Activated T-helper 2 cell treated with anti-CD3 and anti-CD28 coated beads, Interferon-gamma antibody, Interleukin-2, Interleukin-4, amounts not matched to agents 10 μg/mL and 5 μg/mL and 100 μg/mL, durations not matched to agents 14 hours and 24 hours and 36 hours (primary cell): Measurements from ENCODE around the gene TMEM176A. TPM values are rescaled to one million over a fixed set of nuclear protein-coding genes. Genes with fewer than 3 reads are reported as not detected.

Source experiments
- DNase-seq: peaks from one replicate; pipeline ENCODE4 v3.0.0; 2021; ENCODE audit warnings: low spot score
- H3K27ac Mint-ChIP-seq: one replicate; pipeline ENCODE4 v1.8.0; 2021; ENCODE audit warnings: mixed read lengths
- H3K27me3 Mint-ChIP-seq: one replicate; pipeline ENCODE4 v1.8.0; 2021; ENCODE audit warnings: low read depth, mixed read lengths
- H3K36me3 Mint-ChIP-seq: one replicate; pipeline ENCODE4 v1.8.0; 2021; ENCODE audit warnings: low read depth, mixed read lengths
- H3K4me1 Mint-ChIP-seq: one replicate; pipeline ENCODE4 v1.8.0; 2021; ENCODE audit warnings: low read depth, mixed read lengths
- H3K4me3 Mint-ChIP-seq: one replicate; pipeline ENCODE4 v1.8.0; 2021; ENCODE audit warnings: low read depth, mild to moderate bottlenecking, moderate library complexity, mixed read lengths
- H3K9me3 Mint-ChIP-seq: one replicate; pipeline ENCODE4 v1.8.0; 2021; ENCODE audit warnings: mixed read lengths
- intact Hi-C: fragments of 100-400 bp; cut with micrococcal nuclease; formaldehyde crosslinking; loops from one replicate; pipeline ENCODE4 v1.15.1; 2023
- total RNA-seq: library from RNA; stranded (reverse); gene quantifications from 2 replicates; pipeline ENCODE4 v1.2.3, GENCODE V29; 2022

The TMEM176A gene
- total RNA-seq, 1 donor from 2014 or later: not detected

- Mint-ChIP-seq H3K36me3 (no peaks in the 10 kb centered on the region), H3K27ac (no peak overlapping the region), H3K27me3 (peaks cover 29% of the 10 kb centered on the region), H3K4me3 (no peak overlapping the region), H3K9me3 (peaks cover 8% of the 10 kb centered on the region), H3K4me1 (no peaks in the 10 kb centered on the region)
- intact Hi-C loops: loop anchor here (1.0 to 2.0 kb wide), 2 partner anchors 99 to 208 kb away; no protein-coding TSS in a partner anchor
- DNase-seq: no peak
Measured at GRCh38 chr7:150778014-150778737, 22.4 kb upstream of the TMEM176A start.

GRCh38 chr7:150778738-150779301, 21.7 kb upstream of the TMEM176A start:
- DNase-seq: peak; percentile 55
- H3K4me1 Mint-ChIP-seq: no peaks in the 10 kb centered on the region
- H3K27ac Mint-ChIP-seq: no peak overlapping the region
- H3K9me3 Mint-ChIP-seq: peaks cover 4% of the 10 kb centered on the region
- intact Hi-C loops: loop anchor here (1.0 to 2.0 kb wide), 2 partner anchors 98 to 207 kb away; no protein-coding TSS in a partner anchor
- peaks cover 27% of the 10 kb centered on the region for H3K27me3 Mint-ChIP-seq
- no peak overlapping the region for H3K4me3 Mint-ChIP-seq
- H3K36me3 Mint-ChIP-seq: no peaks in the 10 kb centered on the region

- no peaks in the 10 kb centered on the region for H3K36me3 Mint-ChIP-seq
- no peaks in the 10 kb centered on the region for H3K4me1 Mint-ChIP-seq
- no peak for DNase-seq
- peaks cover 25% of the 10 kb centered on the region for H3K27me3 Mint-ChIP-seq
- intact Hi-C loops: no loop called here
- H3K9me3 Mint-ChIP-seq: no peaks in the 10 kb centered on the region
- H3K4me3 Mint-ChIP-seq: no peak overlapping the region
- no peak overlapping the region for H3K27ac Mint-ChIP-seq
Measured at GRCh38 chr7:150780292-150780691, 20.3 kb upstream of the TMEM176A start.

- Mint-ChIP-seq H3K27me3 (peaks cover 27% of the 10 kb centered on the region), H3K9me3 (no peaks in the 10 kb centered on the region)
- intact Hi-C loops: no loop called here
Measured at GRCh38 chr7:150781103-150781502, 19.5 kb upstream of the TMEM176A start.

GRCh38 chr7:150781961-150782360, 18.6 kb upstream of the TMEM176A start:
- intact Hi-C loops: no loop called here
- H3K9me3 Mint-ChIP-seq: no peaks in the 10 kb centered on the region
- H3K4me3 Mint-ChIP-seq: no peak overlapping the region
- H3K27me3 Mint-ChIP-seq: peaks cover 25% of the 10 kb centered on the region
- no peak for DNase-seq
- H3K27ac Mint-ChIP-seq: no peak overlapping the region
- no peaks in the 10 kb centered on the region for H3K36me3 Mint-ChIP-seq
- H3K4me1 Mint-ChIP-seq: peaks cover 2% of the 10 kb centered on the region

More at GRCh38 chr7:150781103-150781502, 19.5 kb upstream of the TMEM176A start:
- Mint-ChIP-seq H3K27ac (no peak overlapping the region), H3K4me3 (no peak overlapping the region), H3K36me3 (no peaks in the 10 kb centered on the region), H3K4me1 (peaks cover 2% of the 10 kb centered on the region)
- DNase-seq: no peak

- H3K27ac Mint-ChIP-seq: no peak overlapping the region
- DNase-seq: no peak
- peaks cover 15% of the 10 kb centered on the region for H3K27me3 Mint-ChIP-seq
- H3K36me3 Mint-ChIP-seq: no peaks in the 10 kb centered on the region
- peaks cover 2% of the 10 kb centered on the region for H3K4me1 Mint-ChIP-seq
- H3K9me3 Mint-ChIP-seq: no peaks in the 10 kb centered on the region
- H3K4me3 Mint-ChIP-seq: no peak overlapping the region
- intact Hi-C loops: no loop called here
Measured at GRCh38 chr7:150784120-150784736, 16.3 kb upstream of the TMEM176A start.

GRCh38 chr7:150784954-150785353, 15.6 kb upstream of the TMEM176A start:
- peaks cover 15% of the 10 kb centered on the region for H3K27me3 Mint-ChIP-seq
- H3K27ac Mint-ChIP-seq: no peak overlapping the region
- intact Hi-C loops: no loop called here
- H3K9me3 Mint-ChIP-seq: no peaks in the 10 kb centered on the region
- no peak overlapping the region for H3K4me3 Mint-ChIP-seq
- H3K36me3 Mint-ChIP-seq: no peaks in the 10 kb centered on the region
- DNase-seq: no peak
- peaks cover 2% of the 10 kb centered on the region for H3K4me1 Mint-ChIP-seq

GRCh38 chr7:150787321-150788281, 13.0 kb upstream of the TMEM176A start:
- H3K36me3 Mint-ChIP-seq: no peaks in the 10 kb centered on the region
- H3K27ac Mint-ChIP-seq: no peak overlapping the region

GRCh38 chr7:150788474-150789269, 11.9 kb upstream of the TMEM176A start:
- peaks cover 2% of the 10 kb centered on the region for H3K4me1 Mint-ChIP-seq
- peaks cover 7% of the 10 kb centered on the region for H3K27me3 Mint-ChIP-seq
- H3K36me3 Mint-ChIP-seq: no peaks in the 10 kb centered on the region
- H3K9me3 Mint-ChIP-seq: no peaks in the 10 kb centered on the region
- DNase-seq: no peak
- H3K27ac Mint-ChIP-seq: no peak overlapping the region
- H3K4me3 Mint-ChIP-seq: no peak overlapping the region
- intact Hi-C loops: no loop called here

More at GRCh38 chr7:150787321-150788281, 13.0 kb upstream of the TMEM176A start:
- no peak for DNase-seq
- Mint-ChIP-seq H3K4me1 (peaks cover 2% of the 10 kb centered on the region), H3K27me3 (peaks cover 8% of the 10 kb centered on the region), H3K4me3 (no peak overlapping the region), H3K9me3 (no peaks in the 10 kb centered on the region)
- intact Hi-C loops: no loop called here

GRCh38 chr7:150790416-150791075, 10.0 kb upstream of the TMEM176A start:
- no peaks in the 10 kb centered on the region for H3K9me3 Mint-ChIP-seq
- H3K27ac Mint-ChIP-seq: no peak overlapping the region
- H3K36me3 Mint-ChIP-seq: no peaks in the 10 kb centered on the region
- H3K4me3 Mint-ChIP-seq: no peak overlapping the region
- peaks cover 4% of the 10 kb centered on the region for H3K27me3 Mint-ChIP-seq
- intact Hi-C loops: no loop called here
- no peak for DNase-seq
- H3K4me1 Mint-ChIP-seq: peaks cover 2% of the 10 kb centered on the region

GRCh38 chr7:150791304-150791703, 9.3 kb upstream of the TMEM176A start:
- Mint-ChIP-seq H3K4me3 (no peak overlapping the region), H3K36me3 (no peaks in the 10 kb centered on the region), H3K27ac (no peak overlapping the region), H3K4me1 (no peaks in the 10 kb centered on the region), H3K27me3 (peaks cover 5% of the 10 kb centered on the region), H3K9me3 (no peaks in the 10 kb centered on the region)
- DNase-seq: no peak
- intact Hi-C loops: no loop called here
